Muscle of arm (tissue), 12 donors: ENCODE results near the gene CIC. TPM values are rescaled to one million over a fixed set of nuclear protein-coding genes. Genes with fewer than 3 reads are reported as not detected.

ENCODE experiments used
- DNase-seq: peaks from one replicate; pipeline ENCODE4 v3.0.0-alpha.2; 2013
- polyA plus RNA-seq, 12 donors: library from polyadenylated mRNA; unstranded; fragments of 120-200 nt; gene quantifications; one replicate each; pipeline ENCODE4 v1.2.1, GENCODE V29; 2013; ENCODE audit not compliant: insufficient read length in 12 of 12

The CIC gene
- polyA plus RNA-seq, 12 donors, result 25.3 to 66.6 (median 31.6) TPM; not detected in 1

DNA sequence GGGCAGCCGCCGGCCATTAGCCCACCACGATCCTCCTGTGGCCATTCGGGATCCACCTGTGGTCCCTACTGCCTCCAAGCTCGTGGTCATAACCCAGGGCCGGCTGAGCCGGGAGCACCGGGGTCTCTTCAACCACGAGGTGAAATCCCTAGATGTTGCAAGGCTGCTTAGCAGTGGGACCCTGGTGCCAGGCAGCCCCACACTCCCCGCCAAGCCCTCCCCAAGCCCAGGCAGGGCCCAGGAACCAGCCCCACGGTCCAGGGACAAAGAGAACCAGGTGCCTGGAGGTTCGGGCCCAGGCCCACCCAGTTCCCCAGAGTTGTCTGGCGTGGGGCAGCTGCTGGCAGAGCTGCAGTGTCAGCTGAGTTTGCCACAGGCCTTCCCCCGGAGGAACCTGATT lies 40.6 kb downstream of the CIC start:
- no peak for DNase-seq

- no peak for DNase-seq
Measured at GRCh38 chr19:42311657-42312056, 42.6 kb downstream of the CIC start.

DNA sequence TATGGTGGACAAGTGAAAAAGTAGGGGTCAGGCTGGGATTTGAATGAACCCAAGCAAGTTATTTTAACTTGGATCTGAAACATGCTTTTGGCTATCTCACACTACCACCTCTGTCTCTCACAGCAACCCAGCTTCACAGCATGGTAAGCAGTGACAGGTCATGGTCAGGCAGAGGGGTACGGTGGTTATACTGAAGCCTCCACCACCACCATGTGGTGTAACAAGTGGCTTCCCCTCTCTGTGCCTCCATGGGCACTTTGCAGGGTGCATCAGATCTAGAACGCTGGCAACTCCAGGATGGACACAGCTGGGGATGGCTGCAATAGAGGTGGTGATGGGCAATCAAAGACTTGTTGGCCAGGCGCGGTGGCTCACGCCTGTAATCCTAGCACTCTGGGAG lies 43.3 kb downstream of the CIC start:
- DNase-seq, result no peak

- peak; percentile 47 for DNase-seq
Measured at GRCh38 chr19:42313096-42313839, 44.2 kb downstream of the CIC start, which contains the start of gene TMEM145. TMEM145 (plus strand) TSS chr19:42313309; CDS start chr19:42313377, 68 bp downstream.

DNA sequence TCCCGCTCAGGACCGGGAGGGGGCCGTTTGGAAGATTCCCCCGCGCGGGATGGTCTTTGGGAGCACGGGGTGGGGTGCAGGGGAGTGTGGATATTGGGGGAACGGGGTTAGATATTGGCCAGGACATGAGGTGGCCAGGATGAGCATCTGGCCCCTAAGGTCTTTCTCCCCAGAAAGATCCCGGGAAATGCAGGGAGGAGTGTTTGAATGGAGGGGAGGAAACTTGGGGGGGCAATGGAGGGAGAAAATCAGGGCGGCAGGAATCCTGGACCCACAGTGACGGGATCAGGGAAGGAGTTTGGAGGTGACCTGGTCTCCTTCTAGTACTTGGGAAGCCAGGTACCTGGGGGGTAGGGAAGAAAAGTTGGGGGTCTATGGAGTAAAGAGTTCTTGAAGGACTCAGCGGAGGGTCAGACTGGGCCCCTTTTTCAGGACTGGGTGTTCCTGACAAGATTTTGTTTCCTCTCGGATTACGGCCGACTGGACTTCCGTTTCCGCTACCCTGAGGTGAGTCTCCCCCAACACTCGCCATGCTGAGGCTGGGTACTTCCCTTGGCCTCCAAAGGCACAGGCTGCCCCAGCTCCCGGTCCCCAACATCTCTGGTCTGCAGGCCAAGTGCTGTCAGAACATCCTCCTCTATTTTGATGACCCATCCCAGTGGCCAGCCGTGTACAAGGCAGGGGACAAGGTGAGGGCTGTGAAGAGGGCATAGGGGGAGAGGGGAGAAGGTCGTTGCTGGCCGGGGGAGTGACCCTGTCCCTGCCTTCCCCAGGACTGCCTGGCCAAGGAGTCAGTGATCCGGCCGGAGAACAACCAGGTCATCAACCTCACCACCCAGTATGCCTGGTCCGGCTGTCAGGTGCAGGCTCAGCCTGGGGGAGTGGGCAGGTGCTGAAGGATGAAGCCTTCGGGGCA lies 45.0 kb downstream of the CIC start:
- no peak for DNase-seq

DNA sequence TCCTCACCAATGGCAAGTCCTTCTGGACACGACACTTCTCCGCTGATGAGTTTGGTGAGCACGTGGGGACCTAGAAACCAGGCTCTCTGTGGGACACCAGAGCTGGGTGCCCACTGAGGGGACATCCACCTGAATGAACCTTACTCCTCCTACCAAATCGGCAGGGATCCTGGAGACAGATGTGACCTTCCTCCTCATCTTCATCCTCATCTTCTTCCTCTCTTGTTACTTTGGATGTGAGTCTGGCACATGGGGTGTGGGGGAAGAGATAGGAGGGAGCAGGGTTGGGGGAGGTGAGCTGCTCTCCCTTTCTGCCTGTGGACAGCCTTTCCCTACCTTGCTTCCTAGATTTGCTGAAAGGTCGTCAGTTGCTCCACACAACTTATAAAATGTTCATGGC lies 46.0 kb downstream of the CIC start:
- DNase-seq, result no peak

GRCh38 chr19:42316223-42317211 lies 47.5 kb downstream of the CIC start:
- no peak for DNase-seq

GRCh38 chr19:42317535-42317934 lies 48.5 kb downstream of the CIC start:
- DNase-seq, result no peak

DNA sequence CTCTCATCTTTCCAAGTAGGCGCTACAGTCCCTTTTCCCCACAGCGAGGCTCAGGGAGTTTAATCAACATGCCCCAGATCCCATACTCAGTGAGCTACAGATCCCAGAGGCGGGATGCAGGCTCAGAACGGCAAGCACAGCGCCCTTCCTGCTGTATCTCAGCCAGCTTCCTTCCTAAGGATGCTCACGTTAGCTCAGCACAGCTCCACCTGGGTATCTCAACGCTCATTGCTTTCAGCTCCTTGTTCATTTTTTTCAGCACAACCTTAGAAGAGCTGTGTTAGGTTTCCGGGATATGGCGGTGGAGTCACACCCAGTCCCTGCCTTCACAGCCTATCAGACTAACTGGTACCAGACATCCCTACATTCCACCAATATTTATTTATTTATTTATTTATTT lies 53.3 kb downstream of the CIC start:
- DNase-seq, result no peak

GRCh38 chr19:42323473-42323851 lies 54.4 kb downstream of the CIC start:
- DNase-seq, result no peak

DNA sequence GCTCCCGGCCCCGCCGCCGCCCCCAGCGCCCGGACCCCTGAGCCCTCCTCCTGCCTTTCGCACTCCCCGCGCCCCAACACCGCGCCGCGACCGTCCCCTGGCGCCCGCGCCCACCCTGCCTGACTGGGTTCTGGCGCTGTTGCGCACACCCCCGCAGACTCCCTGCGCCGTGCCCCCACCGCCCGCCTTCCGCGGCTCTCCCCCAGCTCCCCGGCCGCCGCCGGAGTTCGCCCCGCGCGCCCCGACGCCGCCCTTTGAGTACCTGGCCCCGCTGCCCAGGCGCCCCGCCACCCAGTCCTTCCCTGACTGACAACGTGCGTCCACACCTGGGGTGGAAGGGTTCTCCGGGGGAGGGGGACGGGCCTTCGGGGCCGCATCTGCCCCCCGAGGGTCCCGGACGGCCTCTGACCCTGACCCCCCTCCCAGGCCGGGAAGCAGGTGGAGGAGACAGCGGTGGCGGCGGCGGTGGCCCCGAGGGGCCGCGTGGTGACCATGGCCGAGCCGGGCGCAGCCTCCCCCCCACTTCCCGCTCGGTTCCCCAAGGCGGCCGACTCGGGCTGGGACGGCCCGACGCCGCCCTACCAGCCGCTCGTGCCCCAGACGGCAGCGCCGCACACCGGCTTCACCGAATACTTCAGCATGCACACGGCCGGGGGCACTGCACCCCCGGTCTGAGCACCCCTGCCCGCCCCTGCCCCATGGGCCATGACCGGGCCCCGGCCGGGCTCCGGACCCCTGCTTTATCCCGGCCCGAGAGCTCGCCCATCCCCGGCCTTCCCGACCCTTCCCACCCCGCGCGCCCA lies 55.0 kb downstream of the CIC start:
- DNase-seq, result no peak

GRCh38 chr19:42324655-42325307 lies 55.7 kb downstream of the CIC start:
- DNase-seq, result no peak

- peak; percentile 99 for DNase-seq
Measured at GRCh38 chr19:42325308-42325895, 56.4 kb downstream of the CIC start, which contains the start of gene MEGF8. MEGF8 (plus strand) TSS chr19:42325635; CDS start chr19:42326244, 609 bp downstream.

- DNase-seq, result peak; percentile 36
Measured at GRCh38 chr19:42325896-42326771, 57.1 kb downstream of the CIC start.

DNA sequence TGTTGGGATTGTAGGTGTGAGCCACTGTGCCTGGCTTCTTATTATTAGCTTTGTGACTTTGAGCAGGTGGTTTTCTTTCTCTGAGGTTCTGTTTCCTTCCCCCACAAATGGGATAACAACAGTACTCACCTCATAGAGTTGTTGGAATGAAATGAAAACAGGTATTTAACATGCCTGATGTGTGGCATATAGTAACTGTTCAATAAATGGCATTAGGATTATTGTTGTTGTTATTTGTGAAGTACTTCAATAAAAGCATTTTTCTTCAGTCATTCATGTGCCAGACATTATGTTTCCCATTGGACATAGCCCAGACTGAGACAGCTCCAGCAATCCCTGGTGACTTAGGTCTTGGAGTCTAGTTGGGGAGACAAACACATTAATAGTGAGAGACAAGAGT lies 57.9 kb downstream of the CIC start:
- no peak for DNase-seq

DNA sequence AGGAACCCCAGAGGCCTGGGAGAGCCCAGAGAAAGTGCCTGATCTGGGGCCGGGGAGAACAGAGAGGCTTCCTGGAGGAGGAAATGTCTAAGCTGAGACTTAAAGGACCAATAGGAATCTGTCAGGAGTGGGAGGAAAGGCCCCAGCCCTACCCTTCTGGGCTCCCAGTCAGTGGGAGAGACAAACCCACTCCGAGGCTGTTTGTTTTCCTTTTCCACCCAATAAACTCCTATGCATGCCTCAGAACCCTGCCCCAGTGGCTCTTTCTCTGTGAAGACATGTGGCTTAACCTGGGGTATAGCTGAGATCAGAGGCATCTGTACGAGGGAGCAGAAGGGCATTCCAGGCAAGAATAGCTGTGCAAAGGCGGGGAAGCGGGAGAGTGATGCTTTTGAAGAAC lies 58.3 kb downstream of the CIC start:
- no peak for DNase-seq

DNA sequence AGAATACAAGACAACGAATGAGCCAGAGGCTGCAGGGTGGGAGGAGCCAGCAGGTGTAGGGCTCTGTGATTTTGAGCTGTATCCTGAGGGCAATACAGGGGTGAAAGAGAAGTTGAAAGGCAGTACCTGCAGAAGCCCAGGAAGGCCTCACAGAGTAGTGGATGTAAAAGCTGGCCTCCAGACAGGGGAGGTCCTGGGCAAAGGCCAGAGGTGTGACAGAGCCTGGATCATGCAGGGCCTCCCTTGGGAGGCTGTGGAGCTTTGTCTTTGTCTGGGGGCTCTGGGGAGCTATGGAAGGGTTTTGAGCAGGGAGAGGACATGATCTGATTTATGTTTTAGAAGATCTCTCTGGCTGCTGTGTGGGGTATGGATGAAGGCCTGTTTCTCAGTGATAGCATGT lies 59.1 kb downstream of the CIC start:
- no peak for DNase-seq

- no peak for DNase-seq
Measured at GRCh38 chr19:42328854-42329253, 59.8 kb downstream of the CIC start.

DNA sequence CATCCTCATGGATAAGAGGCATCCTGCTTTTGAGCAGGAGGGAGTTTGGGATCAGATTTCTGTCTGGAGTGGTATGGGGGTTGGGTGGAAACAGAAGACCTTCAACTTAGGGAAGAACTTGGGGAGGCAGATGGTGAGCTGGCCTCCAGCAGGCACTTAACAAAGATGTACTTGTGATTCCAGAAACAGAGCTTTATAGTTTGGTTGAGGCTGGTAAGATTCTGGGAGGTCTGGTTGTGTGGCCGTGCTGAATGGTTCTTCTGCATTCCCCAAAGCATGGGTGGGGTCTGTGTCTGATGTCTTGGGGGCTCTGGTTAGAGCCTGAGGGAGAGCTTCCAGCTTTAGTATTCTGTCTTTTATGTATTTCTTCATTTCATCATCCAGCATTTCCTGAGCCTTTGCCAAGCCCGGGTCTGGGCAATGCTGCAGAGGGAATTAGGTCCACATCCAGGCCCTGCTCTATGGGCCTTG lies 61.2 kb downstream of the CIC start:
- no peak for DNase-seq
